ENCODE data around the gene SSTR5.

Gene SSTR5

GRCh38 chr16:1040346-1040745 lies 32.2 kb upstream of the SSTR5 start:
- no peak for DNase-seq

GRCh38 chr16:1042049-1042744 lies 30.4 kb upstream of the SSTR5 start:
- DNase-seq = no peak

- no peak for DNase-seq
These were observed 29.7 kb upstream of the SSTR5 start for GRCh38 chr16:1042866-1043265.

GRCh38 chr16:1043881-1044451 lies 28.6 kb upstream of the SSTR5 start:
- no peak for DNase-seq

GRCh38 chr16:1044460-1045309 lies 27.9 kb upstream of the SSTR5 start:
- no peak for DNase-seq

DNA sequence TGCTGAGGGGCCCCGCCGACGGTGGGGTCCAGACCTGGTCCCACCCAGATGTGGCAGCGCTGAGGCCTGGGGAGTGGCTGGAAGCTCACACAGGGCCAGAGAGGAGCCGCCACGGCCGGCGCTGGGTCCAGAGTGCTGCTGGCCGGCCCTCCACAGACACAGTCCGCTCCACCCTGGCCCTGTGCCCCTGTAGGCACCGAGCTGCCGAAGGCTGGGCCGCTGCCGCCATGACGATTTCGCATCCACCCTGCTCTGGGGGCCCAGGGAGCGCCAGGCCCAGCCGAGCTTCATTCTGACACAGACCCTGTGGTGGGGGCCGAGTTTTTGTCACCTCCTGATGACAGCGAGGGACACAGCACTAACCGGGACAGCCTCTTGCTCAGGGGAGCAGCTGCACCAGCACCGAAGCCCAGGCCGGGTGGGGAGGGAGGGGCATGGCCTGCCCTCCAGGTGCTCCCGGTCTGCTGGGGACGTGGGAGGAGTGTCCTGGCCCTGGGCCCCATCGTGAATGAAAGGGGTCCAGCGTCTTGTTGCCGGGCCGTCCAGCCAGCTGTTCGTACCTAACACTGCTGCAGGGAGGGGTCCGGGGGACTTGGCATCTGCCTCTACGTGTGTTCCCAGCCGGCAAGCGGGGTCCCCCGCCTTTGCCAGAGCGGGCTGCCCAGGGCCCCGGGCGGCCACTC lies 27.1 kb upstream of the SSTR5 start:
- DNase-seq = no peak

DNA sequence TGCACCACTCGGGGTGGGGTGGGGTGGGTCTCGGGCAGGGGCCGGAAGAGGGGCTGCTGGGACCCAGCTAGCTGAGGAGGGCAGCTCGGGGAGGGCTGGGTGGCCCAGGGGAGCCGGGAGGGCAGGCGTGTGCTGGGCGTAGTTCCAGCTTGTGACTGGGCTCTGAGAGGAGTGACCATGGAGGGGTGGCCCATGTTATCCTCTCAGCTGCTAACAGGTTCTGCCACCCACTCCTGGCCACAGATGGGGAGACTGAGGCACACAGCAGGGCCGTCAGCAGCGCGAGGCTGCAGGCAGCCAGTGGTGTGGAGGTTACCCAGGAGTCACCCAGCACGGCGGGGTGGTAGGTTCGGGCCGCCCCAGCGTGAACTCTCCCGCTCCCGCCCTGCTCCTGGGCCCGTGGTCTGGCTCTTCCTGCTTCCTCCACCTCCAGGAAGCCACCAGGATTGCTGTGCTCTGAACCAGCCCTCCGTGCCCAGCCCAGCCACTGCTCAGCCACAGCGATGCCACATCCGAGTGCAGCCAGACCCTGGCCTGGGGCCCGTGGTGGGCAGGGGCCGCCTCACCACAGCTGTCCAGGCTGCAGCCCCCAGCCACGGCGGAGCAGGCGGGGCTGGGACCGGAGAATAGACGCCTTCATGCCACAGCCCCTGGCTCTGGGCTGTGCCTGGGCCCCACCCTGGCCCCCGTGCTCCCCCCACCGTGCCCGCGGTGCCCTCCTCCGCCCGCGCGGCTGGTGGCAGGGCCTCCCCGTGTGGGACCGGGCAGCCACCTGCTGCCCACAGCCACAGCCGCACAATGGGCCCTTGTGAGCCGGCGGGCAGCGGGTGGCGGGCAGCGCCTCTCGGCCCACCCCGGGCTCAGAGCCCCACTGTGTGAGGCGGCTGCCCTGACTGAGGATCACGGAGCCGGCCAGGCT lies 26.3 kb upstream of the SSTR5 start:
- no peak for DNase-seq

- DNase-seq = no peak
These were observed 25.4 kb upstream of the SSTR5 start for GRCh38 chr16:1047123-1047522.

GRCh38 chr16:1047801-1048200 lies 24.7 kb upstream of the SSTR5 start:
- DNase-seq = no peak

DNA sequence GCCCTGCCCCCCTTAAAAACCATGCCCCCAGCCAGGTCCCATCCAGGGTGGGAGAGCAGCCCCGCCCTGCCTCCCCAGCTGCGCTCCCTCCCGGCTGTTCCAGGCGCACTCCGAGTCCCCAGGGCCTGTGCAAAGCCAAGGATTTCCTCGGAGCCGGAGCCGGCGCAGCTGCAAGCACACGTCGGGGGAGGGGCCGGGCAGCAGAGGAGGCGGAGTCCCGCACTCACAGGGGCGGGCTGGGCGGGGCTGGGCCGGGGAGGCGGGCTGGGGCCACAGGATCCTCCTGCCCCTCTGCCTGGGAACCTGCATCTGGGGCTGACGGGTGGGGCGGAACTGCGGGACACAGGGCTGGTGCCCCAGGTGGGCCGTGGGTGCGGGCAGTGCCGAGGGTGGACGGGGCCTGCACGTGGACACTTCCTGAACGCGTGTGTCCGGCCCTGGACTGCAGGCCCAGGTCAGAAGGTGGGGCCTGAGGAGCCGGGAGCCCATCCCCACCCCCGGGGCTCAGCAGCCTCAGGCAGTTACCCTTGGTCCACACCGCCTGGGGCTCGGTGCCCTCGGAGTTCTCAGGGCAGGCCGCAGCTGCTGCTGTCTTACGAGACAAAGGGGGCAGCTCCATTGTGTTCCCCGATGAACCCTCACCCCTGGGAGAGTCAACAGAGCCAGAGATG lies 24.0 kb upstream of the SSTR5 start:
- DNase-seq = no peak

- no peak for DNase-seq
These were observed 23.2 kb upstream of the SSTR5 start for GRCh38 chr16:1049113-1049975.

- DNase-seq = no peak
These were observed 22.6 kb upstream of the SSTR5 start for GRCh38 chr16:1049976-1050247.

DNA sequence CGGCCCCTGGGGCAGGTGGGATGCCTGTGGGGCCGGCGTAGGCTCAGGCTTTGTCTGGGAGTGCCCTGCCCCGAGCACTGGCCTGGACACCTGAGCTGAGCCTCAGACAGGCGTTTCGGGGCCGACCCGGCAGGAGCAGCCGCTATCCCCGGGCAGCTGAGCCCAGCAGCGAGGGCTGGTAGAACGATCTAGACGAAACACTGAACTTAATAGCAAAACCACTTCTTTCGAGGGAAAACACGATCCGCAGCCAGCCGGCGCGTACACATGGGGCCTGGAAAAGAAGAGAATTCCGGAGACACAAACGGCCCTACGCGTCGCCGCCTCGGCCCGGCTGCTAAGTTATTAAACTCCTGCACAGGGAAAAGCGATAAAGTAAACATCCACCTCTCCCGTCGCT lies 22.0 kb upstream of the SSTR5 start:
- no peak for DNase-seq

- no peak for DNase-seq
These were observed 21.6 kb upstream of the SSTR5 start for GRCh38 chr16:1050921-1051320.

GRCh38 chr16:1051446-1051845 lies 21.1 kb upstream of the SSTR5 start:
- no peak for DNase-seq

DNA sequence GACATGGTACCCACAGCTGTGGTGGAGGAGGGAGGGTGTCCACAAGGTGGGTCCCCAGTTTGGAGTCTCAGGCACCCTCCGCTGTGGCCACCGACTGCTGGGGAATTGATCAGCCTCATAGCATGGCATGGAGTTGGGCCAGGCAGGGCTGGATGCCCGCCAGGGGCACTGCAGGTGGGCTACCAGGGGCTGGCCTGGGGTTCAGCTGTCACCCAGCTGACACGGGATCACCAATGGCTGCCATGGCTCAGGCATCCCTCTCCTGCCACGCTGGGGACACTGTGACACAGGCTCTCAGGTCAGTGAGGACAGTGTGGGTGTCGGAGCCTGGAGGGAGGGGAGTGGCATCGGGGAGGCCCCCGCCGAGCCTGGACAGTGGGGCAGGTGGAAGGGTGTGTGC lies 19.8 kb upstream of the SSTR5 start:
- no peak for DNase-seq

GRCh38 chr16:1053121-1053521 lies 19.4 kb upstream of the SSTR5 start:
- no peak for DNase-seq

- DNase-seq = no peak
These were observed 18.7 kb upstream of the SSTR5 start for GRCh38 chr16:1053700-1054368.

DNA sequence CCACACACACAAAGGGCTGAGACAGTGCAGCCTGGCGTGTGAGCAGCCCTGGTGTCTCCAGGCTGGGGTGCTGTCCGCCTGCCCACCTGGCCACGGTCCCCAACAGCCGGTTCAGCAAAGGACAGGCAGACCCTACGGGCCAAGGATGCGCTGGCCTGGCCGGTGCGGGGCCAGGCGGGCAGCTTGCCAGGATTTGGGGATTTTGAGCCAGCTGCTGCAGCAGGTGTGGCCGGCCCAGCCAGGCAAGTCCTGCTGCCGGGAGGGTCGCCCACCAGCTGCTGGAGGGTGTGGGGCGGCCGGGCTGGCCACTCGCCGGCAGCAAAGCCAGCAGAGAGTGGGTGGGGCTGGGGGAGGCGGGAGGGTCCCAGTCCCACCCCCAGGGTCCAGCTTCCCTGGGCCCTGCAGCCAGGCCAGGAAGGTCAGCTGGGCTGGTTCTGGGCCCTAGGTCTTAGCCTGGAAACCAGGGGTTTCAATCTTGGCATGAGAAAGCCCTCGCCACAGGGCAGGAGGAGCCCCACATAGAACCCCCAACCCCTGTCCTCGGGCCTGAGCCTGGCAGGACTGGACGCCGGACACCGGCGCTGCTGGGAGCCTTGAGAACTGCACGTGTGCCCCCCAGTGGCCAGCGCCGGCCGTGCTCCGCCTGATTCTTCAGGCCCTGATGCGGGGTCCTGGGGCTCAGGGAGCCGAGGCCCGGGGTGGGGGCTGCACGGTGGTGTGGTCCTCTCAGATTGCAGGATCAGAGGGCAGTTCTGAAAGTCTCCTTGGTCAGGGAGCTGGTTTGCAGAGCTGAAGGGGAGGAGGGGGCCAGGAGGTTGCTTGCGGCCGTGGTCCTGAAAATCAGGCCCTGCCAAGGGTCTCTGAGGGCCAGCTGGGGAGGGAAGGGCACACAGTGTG lies 17.6 kb upstream of the SSTR5 start:
- peak; percentile 11 to 52 for DNase-seq
